Activated CD4-positive, alpha-beta T cell treated with anti-CD3 and anti-CD28 coated beads, Interleukin-2, amount 50 U/mL, for 16 hours (primary cell): ENCODE measurements around the gene SND1.
"Not testable (repeated sequence)": the region's sequence is repeated elsewhere in the genome, so short reads cannot be mapped to it uniquely, and the experiment has no call there.

Experiments used
- DNase-seq: peaks from one replicate; pipeline ENCODE4 v3.0.0-alpha.2; 2020

The SND1 gene

GRCh38 chr7:127810113-127810512 is 158.1 kb downstream of the SND1 start:
- DNase-seq: no peak

DNA sequence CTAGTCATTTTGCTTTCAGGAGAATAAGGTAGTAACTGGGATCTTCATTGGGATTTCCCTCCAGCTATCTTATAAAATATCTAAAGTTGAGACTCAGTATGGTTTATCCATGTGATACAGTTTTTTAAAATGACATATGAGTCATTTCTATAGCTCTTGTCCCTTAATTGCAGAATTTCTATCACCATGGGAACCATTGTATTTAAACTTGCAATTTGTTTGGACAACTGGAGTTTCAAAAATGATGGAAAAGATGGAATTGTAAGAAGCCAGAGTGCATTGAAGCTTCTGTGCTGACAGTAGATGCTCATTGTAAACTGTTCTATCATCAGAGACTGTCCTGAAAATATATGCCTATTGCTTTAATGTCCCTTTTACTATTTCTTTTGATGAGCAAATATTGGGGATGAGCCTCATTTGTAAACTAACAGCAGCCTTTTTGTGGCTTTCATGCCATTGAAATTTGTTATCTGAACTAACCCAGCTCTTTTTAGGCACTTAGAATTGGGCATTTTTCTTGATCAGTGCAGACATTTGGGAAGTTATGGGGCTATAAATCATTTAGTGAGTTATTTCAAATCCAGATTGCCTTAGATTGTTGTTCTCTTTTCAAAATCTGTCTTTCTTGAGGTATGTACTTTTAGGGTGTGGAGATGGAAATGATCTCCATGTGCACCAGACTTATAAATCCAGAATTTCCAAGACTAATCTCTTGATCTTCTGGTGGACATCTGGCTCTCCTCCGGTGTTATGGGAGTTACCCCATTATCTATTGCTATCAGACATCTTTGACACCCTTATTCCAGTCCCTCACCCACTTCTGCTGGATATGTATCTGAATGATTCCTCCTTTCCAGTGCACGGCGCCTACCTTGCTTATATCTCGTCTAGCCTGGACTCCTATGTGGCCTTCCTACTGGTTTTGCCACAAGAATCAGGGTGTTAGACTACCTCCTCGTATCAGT is 159.0 kb downstream of the SND1 start:
- DNase-seq: no peak

- no peak for DNase-seq
Measured at GRCh38 chr7:127812540-127812939, 160.5 kb downstream of the SND1 start.

DNA sequence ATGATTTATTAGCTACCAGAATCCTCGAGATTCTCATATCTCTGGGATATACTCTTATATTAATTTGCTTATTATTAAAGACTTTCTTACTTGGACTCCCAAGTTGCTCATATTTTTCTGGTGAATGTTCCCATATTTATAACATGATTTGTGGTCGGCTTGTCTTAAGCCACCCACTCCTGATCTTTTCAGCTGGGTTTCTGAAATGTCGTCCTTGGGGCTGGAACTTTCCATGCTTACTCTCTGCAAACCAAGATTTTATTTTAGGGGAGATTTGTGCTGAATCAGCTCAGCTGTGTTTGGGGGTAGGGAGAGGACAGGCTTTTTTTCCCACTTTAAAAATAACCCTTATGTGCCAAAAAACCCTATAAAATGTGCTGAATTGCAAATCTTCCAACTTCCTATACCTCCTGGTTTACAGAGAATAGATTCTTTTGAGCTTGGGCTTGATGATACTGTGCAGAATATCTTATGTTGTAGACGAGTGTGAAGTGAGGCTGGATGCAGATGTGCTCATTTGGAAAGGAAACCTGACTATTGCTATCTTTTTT is 162.1 kb downstream of the SND1 start:
- no peak for DNase-seq

DNA sequence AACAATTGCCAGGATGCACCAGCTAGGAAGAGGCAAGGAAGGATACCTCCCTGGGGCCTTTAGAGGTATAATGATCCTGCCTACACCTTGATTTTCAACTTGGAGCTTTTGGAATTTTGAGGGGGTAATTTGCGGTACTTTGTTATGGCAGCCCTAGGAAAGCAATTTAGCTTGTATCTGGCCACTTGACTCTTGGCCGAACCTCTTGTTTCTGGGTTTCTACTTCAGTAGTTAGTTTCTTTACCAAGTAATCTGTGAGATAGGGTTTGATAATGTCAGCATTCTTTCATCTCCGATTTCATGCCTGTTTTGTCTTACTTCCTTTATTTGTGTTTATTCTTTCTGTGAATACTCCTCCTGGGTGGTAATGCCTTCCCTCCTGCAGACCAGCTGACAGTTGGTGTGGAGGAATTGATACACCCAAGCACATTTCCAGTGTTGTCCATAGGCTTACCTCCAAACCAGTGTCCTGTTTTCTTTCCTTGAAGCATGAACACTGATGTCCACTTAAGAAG is 163.7 kb downstream of the SND1 start:
- DNase-seq: no peak

DNA sequence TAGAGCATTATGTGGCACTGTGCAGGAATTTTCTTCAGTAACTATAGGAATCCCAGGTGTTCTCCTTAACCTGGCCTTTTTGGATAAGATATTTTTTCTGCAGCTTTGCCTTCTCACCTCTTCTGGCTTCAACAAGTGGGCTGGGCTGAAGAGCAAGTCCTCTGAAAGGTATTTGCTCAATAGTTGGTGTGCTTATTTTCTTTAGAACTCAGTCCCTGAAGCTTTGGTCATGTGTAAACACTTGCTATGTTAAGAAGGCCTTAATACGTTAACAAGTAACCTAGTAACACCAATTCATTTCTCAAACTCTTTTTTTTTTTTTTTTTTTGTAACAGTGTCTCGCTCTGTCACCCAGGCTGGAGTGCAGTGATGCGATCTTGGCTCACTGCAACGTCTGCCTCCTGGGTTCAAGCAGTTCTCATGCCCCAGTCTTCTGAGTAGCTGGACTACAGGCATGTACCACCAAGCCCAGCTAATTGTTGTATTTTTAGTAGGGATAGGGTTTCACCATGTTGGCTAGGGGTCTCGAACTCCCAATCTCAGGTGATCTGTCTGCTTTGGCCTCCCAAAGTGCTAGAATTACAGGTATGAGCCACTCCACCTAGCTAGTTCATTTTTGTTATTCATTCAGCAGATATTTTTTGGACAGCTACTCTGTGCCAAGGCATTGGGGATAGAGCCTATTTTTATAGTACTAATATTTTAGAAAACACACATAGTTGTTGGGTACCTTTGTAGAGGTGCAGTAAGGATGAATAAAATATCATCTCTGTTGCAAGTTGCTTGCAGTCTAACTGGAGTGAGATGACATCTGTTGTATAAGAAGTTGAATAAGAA is 164.6 kb downstream of the SND1 start:
- no peak for DNase-seq

DNA sequence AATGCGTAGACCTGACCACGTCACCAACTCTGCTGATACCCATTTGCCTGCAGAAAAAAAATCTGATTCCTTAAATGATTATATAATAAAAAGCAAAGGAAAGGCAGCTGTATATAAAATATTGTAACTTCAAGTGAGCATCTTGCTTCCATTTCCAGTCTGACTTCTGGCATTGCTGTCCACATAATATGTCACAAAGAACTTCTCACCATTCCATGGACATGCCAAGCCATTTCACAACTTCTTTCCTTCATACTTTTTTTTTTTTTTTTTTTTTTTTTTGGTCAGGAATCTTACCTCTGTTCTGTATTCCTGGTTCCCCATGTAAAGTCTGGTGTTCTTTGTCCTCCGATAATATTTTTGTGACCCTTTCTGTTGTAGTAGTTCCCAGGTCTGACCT is 165.5 kb downstream of the SND1 start:
- DNase-seq: no peak

DNA sequence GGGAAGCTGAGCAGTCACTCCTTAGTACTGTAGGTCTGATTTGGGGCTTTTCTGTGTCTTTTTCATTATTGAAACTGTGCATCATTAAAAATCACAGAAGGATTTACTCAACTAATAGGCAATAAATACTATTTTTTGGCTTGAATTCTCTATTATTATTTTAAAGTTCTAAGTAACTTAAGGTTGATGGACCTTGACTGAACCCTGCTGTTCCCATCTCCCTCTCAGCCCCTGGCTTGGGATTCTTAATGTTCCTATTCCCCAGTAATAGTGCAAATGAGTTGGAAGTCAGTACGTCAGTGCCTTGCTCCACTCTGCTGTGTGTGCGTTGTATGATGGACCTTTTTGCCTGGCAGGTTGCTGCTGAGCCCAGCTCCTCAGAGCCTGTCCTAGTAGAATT is 166.3 kb downstream of the SND1 start:
- DNase-seq: no peak

GRCh38 chr7:127819975-127820731 is 168.2 kb downstream of the SND1 start:
- DNase-seq: peak; percentile 31

- DNase-seq: no peak
Measured at GRCh38 chr7:127820732-127821085, 168.7 kb downstream of the SND1 start.

DNA sequence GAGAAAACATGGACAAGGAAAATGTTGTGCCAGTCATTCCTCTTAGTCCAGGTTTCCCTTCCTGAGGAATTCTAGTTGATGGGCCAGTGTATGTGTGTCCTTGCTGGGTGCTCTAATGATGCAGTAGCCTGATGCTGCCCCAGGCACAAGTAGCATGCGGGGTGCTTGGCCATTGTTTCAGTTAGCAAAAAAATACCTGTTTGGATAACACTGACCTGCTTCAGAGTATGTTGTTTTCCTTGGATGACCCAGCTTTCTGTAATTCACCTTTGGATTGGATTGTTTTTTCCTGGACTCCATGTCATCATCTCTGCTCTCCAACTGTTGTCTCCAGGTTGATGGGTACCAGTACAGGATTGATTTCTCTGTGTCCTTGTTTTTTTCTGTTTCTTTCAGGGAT is 169.2 kb downstream of the SND1 start:
- no peak for DNase-seq

- no peak for DNase-seq
Measured at GRCh38 chr7:127822822-127823508, 171.0 kb downstream of the SND1 start.

DNA sequence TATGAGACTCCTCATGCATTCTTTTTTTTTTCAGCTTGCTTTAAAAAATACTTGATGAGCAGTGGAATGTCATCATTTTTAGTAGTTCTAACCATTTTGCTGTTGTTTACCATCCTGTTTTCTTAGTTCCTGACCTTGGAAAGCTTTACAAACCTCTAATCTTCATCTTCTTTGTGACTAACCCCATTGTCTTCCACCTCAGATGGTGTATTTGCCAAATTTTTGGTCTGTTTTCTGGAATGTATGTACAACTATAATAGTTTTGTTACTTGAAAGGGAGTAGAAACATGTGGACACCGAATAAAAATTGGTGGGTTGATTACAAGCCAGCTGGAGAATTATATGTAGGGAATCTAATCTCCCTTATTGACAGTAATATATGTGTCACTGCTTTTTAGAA is 172.7 kb downstream of the SND1 start:
- DNase-seq: no peak

GRCh38 chr7:127828843-127829500 is 177.0 kb downstream of the SND1 start:
- no peak for DNase-seq

DNA sequence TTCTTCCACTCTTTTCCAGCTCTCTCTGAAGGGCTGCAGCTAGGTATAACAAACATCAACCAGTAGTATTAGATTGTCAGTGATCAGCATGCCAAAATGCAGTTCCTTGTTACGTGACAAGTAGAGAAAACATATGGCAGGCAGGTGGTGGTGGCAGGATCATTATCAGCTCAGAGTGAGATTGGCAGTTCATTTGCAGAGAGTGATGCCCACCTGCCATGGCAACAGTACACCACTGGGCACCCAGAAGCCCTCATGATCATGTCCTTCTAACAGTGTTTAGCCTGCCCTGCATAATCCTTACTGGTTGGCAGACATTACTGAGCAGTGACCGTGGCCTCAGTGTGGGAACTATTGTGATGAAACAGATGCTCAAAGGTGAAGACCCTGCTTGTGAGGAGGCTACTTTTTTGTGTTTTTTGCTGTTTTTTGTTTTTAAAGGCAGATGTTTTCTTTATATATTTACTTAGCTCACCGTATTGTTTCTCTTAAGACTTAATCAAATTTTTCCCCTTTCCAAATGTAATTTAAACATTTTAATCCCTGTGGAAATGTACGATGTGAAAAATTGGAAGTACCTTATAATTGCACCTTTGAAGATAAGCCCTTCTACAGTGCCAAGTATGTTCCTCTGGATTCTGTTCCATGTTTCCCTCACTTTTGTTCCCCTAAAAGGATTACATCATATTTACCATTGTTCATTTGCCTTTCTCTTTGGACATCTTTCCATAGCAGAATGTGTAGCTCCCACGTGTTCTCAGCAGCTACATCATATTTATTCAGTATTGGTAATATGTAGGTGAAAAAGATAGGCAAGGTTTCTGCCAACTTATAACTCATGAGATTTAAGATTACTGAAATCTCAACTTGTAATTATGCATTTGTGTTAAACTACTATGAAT is 179.6 kb downstream of the SND1 start:
- DNase-seq: no peak

DNA sequence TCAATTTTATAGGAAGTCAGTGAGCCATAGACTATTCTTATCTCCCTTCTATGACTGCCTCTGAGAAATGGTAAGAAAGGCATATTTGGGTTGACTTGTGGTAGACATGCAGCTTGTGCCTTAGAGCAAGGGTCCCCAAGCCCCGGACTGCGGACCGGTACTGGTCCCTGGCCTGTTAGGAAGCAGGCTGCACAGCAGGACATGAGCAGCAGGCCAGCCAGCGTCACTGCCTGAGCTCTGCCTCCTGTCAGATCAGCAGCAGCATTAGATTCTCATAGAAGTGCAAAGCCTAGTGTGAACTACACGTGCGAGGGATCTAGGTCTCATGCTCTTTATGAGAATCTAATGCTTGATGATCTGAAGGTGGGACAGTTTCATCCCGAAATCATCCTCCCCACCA is 180.6 kb downstream of the SND1 start:
- no peak for DNase-seq

- no peak for DNase-seq
Measured at GRCh38 chr7:127833641-127834040, 181.6 kb downstream of the SND1 start.

GRCh38 chr7:127835679-127836078 is 183.7 kb downstream of the SND1 start:
- no peak for DNase-seq

GRCh38 chr7:127837816-127838410 is 185.9 kb downstream of the SND1 start:
- not testable (repeated sequence) for DNase-seq
